ENCODE results near the gene RELT.

DNA sequence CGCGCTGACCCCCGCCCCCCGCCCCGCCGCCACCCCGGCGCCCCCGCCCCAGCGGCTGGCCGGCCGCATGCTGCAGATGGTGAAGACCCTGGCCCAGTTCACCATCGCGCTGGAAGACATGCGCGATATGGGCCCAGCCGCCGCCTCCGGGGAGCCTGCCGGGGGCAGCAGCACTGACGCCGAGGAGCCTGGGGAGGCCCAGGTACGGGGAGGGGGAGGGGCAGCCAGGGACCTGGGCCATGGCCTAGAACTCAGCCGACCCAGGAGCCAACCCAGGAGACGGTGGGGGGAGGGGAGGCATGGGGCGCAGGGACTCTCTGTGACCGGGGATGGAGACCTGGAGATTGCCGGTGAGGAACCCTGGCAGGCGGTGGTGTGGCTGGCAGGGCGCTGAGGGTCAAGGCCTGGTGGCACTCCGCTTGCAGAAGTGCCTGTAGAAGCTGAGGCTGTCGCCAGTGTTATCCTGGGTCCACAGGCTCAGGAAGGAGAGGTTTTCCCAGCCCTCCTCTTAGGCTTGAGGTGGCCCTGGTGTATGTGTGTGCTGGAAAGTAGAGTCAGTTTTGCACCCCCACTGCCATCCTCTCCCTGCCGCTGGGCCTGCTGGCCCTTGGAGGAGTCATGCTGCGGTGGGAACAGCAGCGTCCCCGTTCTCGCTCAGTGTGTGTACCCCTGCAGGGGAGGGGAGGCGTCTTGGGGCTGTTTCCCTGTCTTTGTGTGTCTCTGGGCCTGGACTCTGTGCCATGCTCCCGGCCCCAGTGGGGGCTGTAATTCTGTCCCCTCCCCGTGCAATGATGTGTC lies 32.9 kb upstream of the RELT start:
- TF ChIP-seq CTCF (conservative IDR thresholded peaks at IDR 0.05) (no peak), EZH2 (IDR thresholded peaks at IDR 0.05; ENCODE audit: low read depth) (no peak)
